HG03139 (cell line): ENCODE data around the gene NEU2.
"Not testable (repeated sequence)": the region's sequence is repeated elsewhere in the genome, so short reads cannot be mapped to it uniquely, and the experiment has no call there.

Source experiments
- ATAC-seq: cut with Tn5 transposase; IDR thresholded peaks from one replicate; pipeline ENCODE4 v1.9.1; 2021; ENCODE audit not compliant: unreplicated experiment

The NEU2 gene

GRCh38 chr2:233009661-233010060, 22.8 kb upstream of the NEU2 start:
- no peak for ATAC-seq

DNA sequence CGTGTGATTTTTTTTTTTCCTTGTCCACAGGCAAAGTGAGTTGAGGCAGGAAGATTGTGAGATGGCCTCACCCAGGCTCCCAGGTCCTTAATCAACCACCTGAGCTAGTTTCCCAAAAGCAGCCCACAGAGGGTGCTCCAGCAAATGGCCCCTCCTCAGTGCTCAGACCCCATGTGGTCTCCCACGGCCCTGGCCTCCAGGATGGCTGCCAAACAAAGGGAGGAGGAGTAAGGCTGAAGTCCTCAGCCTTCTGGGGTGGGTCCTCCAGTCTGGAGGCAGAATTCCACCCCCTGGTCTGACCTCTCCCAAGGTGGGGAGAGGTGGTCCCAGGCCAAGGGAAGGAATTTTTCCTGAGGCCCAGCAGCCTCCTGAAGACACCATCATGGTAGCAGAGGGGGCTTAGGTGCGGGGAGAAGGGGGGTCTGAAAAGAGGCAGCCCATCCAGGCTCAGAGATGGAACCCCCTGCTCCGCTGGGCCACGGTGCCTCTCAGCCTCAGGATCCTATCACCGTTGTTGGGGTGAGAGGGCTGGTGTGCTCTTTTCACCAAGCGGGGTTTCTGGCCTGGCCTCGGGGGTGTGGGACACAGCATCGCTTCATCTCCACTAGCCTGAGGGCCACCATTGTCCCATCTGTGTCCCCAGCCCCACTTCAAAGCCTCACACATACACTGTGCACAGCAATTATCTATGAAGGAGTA, 21.8 kb upstream of the NEU2 start:
- no peak for ATAC-seq

GRCh38 chr2:233011268-233011650, 21.2 kb upstream of the NEU2 start:
- no peak for ATAC-seq

DNA sequence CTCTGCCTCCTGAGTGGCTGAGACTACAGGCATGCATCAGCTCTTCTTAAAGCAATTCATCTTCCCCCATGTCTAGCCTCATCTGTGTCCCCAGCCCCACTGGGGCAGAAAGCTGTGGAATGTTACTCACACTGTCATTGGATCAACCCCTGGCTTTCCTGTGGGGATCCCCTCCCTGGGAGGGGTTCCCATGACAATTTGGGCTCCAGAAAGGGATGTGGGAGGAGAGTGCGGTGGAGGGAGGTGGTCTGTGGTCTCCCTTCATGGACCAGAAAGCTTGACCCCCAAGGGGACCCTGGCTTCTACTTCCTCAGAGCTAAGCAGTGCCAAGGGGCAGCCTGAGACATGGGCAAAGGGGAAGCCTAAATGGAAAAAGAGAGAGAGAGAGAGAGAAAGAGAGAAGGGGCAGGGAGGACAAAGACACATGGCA, 20.8 kb upstream of the NEU2 start:
- no peak for ATAC-seq

DNA sequence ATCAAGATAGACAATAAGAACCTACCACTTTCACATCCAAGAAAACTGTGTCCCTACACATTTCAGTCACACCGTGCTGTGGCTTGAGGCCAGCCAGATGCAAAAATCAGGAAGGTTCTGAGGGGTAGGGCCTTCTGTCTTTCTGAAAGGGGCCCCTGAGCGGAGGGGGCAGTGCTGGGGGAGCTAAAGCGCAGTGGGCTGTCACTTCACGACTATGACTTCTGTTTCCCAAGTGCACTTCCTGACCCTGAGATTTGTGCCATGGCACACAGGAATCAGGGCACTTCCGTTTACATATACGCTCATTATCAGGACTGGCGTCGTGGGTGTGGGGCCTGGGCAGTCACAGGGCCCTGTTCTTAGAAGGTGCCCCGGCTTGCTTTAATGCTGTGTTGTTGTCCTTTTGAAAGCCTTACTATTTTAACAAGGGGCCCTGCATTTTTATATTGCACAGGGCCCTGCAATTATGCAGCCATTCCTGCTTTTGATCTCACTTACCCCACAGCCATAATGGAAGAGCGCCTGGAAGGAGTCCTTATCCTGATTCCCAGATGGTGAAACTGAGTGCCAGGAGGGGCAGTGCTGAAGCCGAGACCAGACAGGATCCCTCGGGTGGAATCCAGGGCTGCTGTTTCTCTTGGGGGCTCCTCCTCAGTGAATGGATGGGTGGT, 20.0 kb upstream of the NEU2 start:
- ATAC-seq: no peak

- ATAC-seq: no peak
These were observed 19.4 kb upstream of the NEU2 start, which contains the start of gene NGEF for GRCh38 chr2:233013027-233013461. NGEF (minus strand) TSS chr2:233013256; CDS start chr2:232974890, 38,366 bp downstream.

DNA sequence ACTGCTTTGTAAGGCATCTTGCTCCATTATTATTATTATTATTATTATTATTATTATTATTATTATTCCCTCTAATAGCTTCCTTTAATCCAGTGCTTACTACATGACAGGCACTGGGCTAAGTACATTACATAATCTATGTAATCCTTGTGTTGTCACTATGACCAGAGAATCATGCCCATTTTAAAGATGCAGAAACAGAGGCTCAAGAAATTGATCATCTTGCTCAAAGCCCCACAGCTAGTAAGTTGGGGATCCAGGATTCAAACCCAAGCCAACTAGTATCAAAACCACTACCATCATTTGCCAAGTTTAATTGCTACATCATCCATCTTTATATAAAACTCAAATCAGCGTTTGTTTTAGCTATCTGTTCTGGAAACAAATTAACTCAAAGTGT, 18.8 kb upstream of the NEU2 start:
- no peak for ATAC-seq

DNA sequence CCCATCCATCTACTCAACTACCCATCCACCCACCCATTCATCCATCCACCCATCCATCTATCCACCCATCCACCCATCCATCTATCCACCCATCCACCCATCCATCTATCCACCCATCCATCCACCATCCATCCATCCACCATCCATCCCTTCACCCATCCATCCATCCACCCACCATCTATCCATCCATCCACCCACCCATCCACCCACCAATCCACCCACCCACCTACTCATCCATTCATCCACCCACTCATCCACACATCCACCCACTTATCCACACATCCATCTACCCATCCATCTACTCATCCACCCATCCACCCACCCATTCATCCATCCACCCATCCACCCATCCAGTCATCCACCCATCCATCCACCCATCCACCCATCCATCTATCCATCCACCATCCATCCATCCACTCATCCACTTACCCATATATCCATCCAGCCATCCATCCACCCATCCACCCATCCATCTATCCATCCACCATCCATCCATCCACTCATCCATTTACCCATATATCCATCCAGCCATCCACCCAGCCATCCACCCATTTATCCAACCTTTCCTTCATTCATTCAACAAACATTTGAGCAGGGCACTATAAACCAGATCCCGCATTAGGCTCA, 17.3 kb upstream of the NEU2 start:
- ATAC-seq: no peak

- no peak for ATAC-seq
These were observed 14.5 kb upstream of the NEU2 start for GRCh38 chr2:233017947-233018346.

DNA sequence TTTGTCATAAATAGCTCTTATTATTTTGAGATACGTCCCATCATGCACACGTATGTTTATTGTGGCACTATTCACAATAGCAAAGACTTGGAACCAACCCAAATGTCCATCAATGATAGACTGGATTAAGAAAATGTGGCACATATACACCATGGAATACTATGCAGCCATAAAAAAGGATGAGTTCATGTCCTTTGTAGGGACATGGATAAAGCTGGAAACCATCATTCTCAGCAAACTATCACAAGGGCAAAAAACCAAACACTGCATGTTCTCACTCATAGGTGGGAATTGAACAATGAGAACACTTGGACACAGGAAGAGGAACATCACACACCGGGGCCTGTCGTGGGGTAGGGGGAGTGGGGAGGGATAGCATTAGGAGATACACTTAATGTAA, 12.9 kb upstream of the NEU2 start:
- ATAC-seq: not testable (repeated sequence)

DNA sequence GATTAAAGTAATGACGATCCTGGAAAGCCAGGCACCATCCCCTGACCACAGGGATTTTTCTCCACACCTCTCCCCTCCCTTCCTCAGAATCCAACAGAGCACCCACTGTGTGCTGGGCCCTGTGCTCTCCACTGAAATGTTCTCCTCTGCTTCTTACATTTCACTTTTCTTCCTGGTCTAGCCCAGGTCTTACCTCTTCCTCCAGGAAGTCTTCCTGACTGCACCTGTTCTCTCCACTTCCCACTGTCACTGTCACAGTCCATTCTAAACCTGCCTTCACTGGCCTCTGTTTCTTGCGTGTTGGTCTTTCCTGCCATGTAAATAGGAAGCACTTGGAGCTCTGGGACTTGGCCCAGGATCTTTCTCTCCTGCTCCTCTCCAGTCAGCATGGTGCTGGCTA, 12.0 kb upstream of the NEU2 start:
- no peak for ATAC-seq

DNA sequence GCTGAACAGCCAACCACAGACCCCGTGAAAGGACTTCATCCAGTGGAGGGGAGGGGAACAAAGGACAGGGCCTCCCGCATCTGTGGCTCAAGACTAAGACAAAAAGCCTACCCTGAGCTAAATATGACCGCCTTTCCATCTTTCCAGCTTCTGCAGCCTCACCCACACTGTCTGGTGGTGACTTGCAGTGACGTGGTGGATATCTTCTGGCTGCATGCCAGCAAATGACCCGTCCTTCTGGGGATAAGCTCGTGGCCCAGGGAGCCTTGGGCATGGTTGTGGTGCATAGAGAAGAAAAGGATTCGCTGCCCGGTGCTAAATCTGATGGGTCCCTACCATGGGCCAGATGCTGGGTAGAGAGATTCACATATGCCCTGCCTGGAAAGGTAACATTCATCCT, 10.7 kb upstream of the NEU2 start:
- ATAC-seq: no peak

DNA sequence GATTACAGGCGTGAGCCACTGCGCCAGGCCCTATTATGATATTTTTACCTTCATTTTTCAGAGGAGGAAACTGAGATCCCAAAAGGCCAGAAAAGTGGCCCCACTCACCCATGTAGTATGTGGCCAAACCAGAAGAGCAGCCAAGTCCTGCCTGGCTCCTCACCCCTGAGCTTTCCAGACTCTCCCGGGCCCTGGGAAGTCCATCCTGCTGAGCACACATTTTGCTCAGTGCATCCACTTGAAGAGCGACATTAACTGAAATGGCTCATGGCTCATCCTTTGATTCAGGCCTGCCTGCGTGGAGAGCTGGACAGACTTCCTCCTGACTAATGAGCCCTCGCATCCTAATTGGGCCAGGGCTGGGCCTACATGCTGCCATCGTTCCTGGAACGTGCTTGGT, 9.9 kb upstream of the NEU2 start:
- ATAC-seq: no peak

DNA sequence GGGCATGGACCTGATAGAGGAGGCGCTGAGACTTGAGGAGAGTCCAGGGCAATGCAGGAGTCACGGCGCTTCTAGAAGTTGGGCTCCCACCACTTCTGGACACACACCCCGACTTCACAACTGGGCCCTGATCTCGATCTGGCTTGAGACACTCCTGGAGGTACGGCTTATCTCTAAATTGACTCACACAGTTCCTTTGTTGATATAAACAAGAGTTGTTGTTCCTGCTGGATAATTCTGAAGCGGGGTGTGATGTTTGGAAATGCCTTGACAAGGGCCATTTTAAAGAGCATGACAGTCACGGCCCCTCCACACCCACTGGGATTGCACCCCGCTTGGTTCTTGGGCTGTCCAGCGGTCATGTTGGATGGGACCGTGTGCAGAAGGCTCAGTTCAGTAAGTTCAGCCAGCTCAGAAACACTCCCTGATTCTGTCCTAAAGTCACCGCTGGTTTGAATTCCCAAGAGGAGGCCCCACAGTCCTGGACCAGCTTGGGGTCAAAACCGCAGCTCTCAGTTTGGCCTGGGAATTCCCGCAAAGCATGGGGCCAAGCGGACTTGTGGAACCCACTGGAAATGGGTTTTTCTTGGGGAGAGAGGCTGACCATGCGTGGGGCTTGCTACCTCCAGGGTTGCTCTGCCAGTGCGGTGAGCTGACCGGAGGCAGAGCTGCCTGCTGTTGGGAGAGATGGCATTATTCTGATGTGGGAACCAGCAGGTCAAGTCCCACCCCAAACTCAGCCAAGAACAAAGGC, 9.3 kb upstream of the NEU2 start:
- no peak for ATAC-seq

- no peak for ATAC-seq
These were observed 8.6 kb upstream of the NEU2 start for GRCh38 chr2:233023761-233024410.

DNA sequence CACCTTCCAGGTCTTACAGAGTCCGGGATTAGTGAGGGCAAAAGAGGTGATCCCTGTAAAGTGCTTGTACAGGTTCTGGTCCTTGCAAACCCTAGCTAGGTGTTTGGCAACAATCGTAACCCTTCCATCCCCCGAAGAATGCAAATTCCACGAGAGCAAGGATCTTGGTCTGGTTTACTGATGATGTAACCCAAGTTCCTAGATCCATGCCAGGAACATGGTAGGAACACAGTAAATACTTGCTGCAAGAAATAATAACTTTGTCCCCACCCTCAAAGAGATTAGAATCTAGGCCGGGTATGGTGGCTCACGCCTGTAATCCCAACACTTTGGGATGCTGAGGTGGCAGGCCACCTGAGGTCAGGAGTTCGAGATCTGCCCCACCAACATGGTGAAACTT, 6.8 kb upstream of the NEU2 start:
- ATAC-seq: no peak

DNA sequence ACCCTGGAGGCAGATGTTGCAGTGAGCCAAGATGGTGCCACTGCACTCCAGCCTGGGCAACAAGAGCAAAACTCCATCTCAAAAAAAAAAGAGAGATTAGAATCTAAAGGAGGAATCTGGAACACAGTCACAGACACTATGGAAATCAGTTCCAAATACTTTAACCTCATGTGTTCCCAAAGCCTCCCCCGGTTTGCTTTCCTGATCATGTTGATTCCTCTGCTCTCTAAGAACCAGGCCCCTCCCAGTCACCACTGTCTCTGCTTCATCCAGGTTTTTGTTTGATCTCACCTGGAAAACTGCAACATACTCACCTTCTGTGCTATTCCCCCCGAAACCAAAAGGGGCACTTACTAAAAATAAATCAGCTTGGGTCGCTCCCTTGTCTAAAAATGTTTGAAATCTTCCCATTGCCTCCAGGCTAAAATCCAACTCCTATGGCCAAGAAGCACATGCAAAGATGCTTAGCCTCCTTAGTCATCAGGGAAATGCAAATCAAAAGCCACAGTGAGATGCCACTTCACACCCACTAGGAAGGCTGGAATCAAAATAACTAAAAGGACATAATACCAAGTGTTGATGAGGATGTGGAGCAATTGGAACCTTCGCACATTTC, 6.2 kb upstream of the NEU2 start:
- no peak for ATAC-seq

- no peak for ATAC-seq
These were observed 3.2 kb upstream of the NEU2 start for GRCh38 chr2:233029321-233029720.

DNA sequence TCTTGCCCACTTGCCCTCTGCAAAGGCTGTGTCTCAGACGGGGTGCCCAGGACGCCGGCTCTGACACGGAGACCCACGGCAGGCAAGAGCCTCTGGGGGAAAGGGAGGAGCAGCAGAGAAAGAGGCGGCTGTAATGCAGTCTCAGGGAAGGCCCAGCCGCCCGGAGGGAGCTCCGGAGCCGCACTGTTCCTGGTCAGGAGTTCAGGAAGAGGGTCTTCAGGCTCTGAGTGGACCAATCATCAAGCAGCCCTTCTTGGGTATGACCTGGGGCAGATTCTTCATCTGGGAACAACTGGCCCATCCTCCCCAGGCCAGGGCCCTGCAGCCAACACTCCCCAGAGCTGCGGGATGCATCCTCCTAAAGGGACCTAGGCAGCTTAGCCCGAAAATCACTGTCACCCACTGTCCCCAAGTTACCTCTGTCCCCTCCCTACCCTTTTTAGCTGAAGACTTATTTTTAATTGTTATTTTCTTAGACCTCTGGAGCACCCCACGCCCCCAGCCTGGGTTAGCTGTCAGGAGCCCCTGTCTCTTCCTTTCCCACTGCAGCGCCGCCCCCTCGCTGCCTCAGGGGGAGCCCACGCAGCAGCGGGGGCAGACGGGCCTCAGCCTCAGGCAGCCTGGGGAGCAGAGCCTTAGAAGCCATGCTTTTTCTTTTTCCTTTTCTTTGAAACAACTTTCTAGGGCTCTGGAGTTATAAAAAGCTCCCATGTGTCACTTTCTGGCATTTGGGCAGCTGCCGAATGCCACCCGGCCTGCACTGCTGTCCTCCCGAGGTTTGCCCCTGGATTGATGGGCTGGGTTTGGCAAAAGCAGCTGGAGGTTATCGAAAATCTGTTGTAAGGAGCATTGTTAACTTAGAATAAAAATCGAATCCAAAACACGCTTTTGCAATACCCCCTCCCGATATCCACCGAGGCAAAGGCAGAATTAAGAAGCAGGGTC, 644 bp upstream of the NEU2 start:
- ATAC-seq: no peak
